Loucy (cell line): ENCODE data around the gene CA11.

Experiments used
- H2AFZ ChIP-seq: fragments of 200-600 bp; sonication (generic); 2 replicates; pipeline ENCODE4 v1.6.0; 2016; ENCODE audit warnings: antibody characterized with exemption, mild to moderate bottlenecking, low read length, moderate library complexity
- H3F3A ChIP-seq: fragments of 200-600 bp; 2 replicates; pipeline ENCODE4 v1.6.0; 2016; ENCODE audit warnings: antibody characterized with exemption, low read depth, mild to moderate bottlenecking
- H3K27me3 ChIP-seq: fragments of 200-600 bp; sonication (generic); 2 replicates; pipeline ENCODE4 v1.6.1; 2014; ENCODE audit warnings: low read length, mild to moderate bottlenecking; ENCODE audit not compliant: insufficient read depth, poor library complexity, severe bottlenecking
- H3K36me3 ChIP-seq: fragments of 200-600 bp; sonication (generic); 2 replicates; pipeline ENCODE4 v1.6.1; 2016; ENCODE audit warnings: low read length; ENCODE audit not compliant: insufficient read depth
- H3K4me1 ChIP-seq: fragments of 200-600 bp; sonication (generic); 2 replicates; pipeline ENCODE4 v1.5.1; 2014; ENCODE audit warnings: low read length, mild to moderate bottlenecking; ENCODE audit not compliant: insufficient read depth, poor library complexity, severe bottlenecking
- H3K4me2 ChIP-seq: fragments of 200-600 bp; sonication (generic); 2 replicates; pipeline ENCODE4 v1.6.0; 2014; ENCODE audit warnings: antibody characterized with exemption, low read length, low read depth, mild to moderate bottlenecking; ENCODE audit not compliant: poor library complexity, severe bottlenecking
- H3K4me3 ChIP-seq: fragments of 200-600 bp; sonication (generic); 2 replicates; pipeline ENCODE4 v1.5.1; 2014; ENCODE audit warnings: low read length, mild to moderate bottlenecking, mixed read lengths; ENCODE audit not compliant: poor library complexity, severe bottlenecking
- H3K79me2 ChIP-seq: fragments of 200-600 bp; sonication (generic); 2 replicates; pipeline ENCODE4 v1.6.1; 2014; ENCODE audit warnings: low read length; ENCODE audit not compliant: insufficient read depth
- H3K9ac ChIP-seq: fragments of 200-600 bp; sonication (generic); 2 replicates; pipeline ENCODE4 v1.6.0; 2014; ENCODE audit warnings: mild to moderate bottlenecking, low read depth, low read length, moderate library complexity; ENCODE audit not compliant: poor library complexity, severe bottlenecking
- H3K9me2 ChIP-seq: fragments of 200-600 bp; sonication (generic); replicated peaks from 2 replicates; pipeline ENCODE4 v1.6.1; 2016; ENCODE audit warnings: low read depth, low read length, mixed read lengths
- H3K9me3 ChIP-seq: fragments of 200-600 bp; sonication (generic); 2 replicates; pipeline ENCODE4 v1.6.1; 2014; ENCODE audit warnings: mild to moderate bottlenecking, antibody characterized with exemption, low read length, low read depth; ENCODE audit not compliant: insufficient read depth
- H4K20me1 ChIP-seq: fragments of 200-600 bp; sonication (generic); 2 replicates; pipeline ENCODE4 v1.6.0; 2014; ENCODE audit warnings: antibody characterized with exemption, low read length, mild to moderate bottlenecking; ENCODE audit not compliant: insufficient read depth, poor library complexity, severe bottlenecking
- CTCF ChIP-seq: fragments of 200-600 bp; sonication (generic); conservative IDR thresholded peaks from 2 replicates; pipeline ENCODE4 v1.5.1; 2014; ENCODE audit warnings: mild to moderate bottlenecking, antibody characterized with exemption, low read length
- EZH2phosphoT487 ChIP-seq: fragments of 200-600 bp; IDR thresholded peaks from 2 replicates; pipeline ENCODE4 v1.6.1; 2018; ENCODE audit warnings: antibody characterized with exemption, mild to moderate bottlenecking, moderate library complexity, borderline replicate concordance

The CA11 gene

GRCh38 chr19:48641850-48642249 is 4.1 kb downstream of the CA11 start:
- no peak overlapping the region for H3K4me2 ChIP-seq
- TF ChIP-seq CTCF (no peak), EZH2phosphoT487 (no peak)
- no peaks in the 10 kb centered on the region for H4K20me1 ChIP-seq

GRCh38 chr19:48639483-48640375 is 6.3 kb downstream of the CA11 start:
- no peak overlapping the region for H2AFZ ChIP-seq
- H3F3A ChIP-seq = peaks cover 3% of the 10 kb centered on the region
- H3K9ac ChIP-seq = peak overlapping the region; percentile 86
- no peaks in the 10 kb centered on the region for H3K9me3 ChIP-seq
- no peaks in the 10 kb centered on the region for H3K27me3 ChIP-seq
- no peaks in the 10 kb centered on the region for H3K9me2 ChIP-seq
- H3K4me1 ChIP-seq = peaks cover 28% of the 10 kb centered on the region
- H3K4me2 ChIP-seq = peak overlapping the region; percentile 82
- no peak overlapping the region for H3K4me3 ChIP-seq
- H4K20me1 ChIP-seq = peaks cover 4% of the 10 kb centered on the region
- peaks cover 15% of the 10 kb centered on the region; the same call in 1 of the 2 replicates for H3K79me2 ChIP-seq
- no peaks in the 10 kb centered on the region for H3K36me3 ChIP-seq
- TF ChIP-seq CTCF (no peak), EZH2phosphoT487 (no peak)

More at GRCh38 chr19:48641850-48642249, 4.1 kb downstream of the CA11 start:
- Histone ChIP-seq H3K9me2 (no peaks in the 10 kb centered on the region), H3K4me1 (peaks cover 34% of the 10 kb centered on the region), H3K4me3 (no peak overlapping the region), H3K79me2 (no peaks in the 10 kb centered on the region), H3K9me3 (no peaks in the 10 kb centered on the region), H2AFZ (no peak overlapping the region), H3K9ac (no peak overlapping the region), H3K36me3 (no peaks in the 10 kb centered on the region), H3K27me3 (no peaks in the 10 kb centered on the region), H3F3A (peaks cover 3% of the 10 kb centered on the region)

GRCh38 chr19:48638831-48639381 is 7.1 kb downstream of the CA11 start:
- Histone ChIP-seq H3F3A (peaks cover 3% of the 10 kb centered on the region), H2AFZ (no peak overlapping the region), H4K20me1 (peaks cover 4% of the 10 kb centered on the region), H3K36me3 (no peaks in the 10 kb centered on the region), H3K27me3 (no peaks in the 10 kb centered on the region), H3K9me3 (no peaks in the 10 kb centered on the region), H3K79me2 (peaks cover 20% of the 10 kb centered on the region), H3K9me2 (no peaks in the 10 kb centered on the region), H3K9ac (peak overlapping the region; percentile 86), H3K4me3 (peak overlapping the region; percentile 80), H3K4me1 (peaks cover 27% of the 10 kb centered on the region), H3K4me2 (peak overlapping the region; percentile 82)
- no peak for TF ChIP-seq EZH2phosphoT487
- no peak for TF ChIP-seq CTCF
